GM23338 (cell line): ENCODE measurements around the gene CCL4L2.

Experiments used
- CREB1 ChIP-seq: fragments of 250-450 bp; sonication (Bioruptor Pico); IDR thresholded peaks from 2 replicates; pipeline ENCODE4 v1.5.0; 2020; ENCODE audit warnings: low read depth, mild to moderate bottlenecking, moderate library complexity
- CTCF ChIP-seq, 2 experiments: fragments of 200-600 bp in 1 of 2; sonication (generic) in 1 of 2; conservative IDR thresholded peaks; 2 replicates each; pipeline versions ENCODE4 v1.5.1 to v1.6.1; 2016 to 2017; ENCODE audit warnings: antibody characterized with exemption in 2 of 2, low read depth in 2 of 2, mild to moderate bottlenecking in 2 of 2, moderate library complexity in 1 of 2
- ETS1 ChIP-seq: IDR thresholded peaks from 2 replicates; pipeline ENCODE4 v1.6.1; 2016; ENCODE audit warnings: antibody characterized with exemption
- EZH2 ChIP-seq: fragments of 200-600 bp; sonication (generic); IDR thresholded peaks from one replicate; pipeline ENCODE4 v1.8.0; 2017; ENCODE audit warnings: antibody characterized with exemption, mild to moderate bottlenecking, low read depth; ENCODE audit not compliant: unreplicated experiment
- EZH2phosphoT487 ChIP-seq: fragments of 200-600 bp; sonication (generic); IDR thresholded peaks from one replicate; pipeline ENCODE4 v1.8.1; 2018; ENCODE audit warnings: antibody characterized with exemption; ENCODE audit not compliant: unreplicated experiment
- JUNB ChIP-seq: IDR thresholded peaks from one replicate; pipeline ENCODE4 v1.6.1; 2016; ENCODE audit warnings: antibody characterized with exemption; ENCODE audit not compliant: unreplicated experiment
- NANOG ChIP-seq: IDR thresholded peaks from 2 replicates; pipeline ENCODE4 v1.6.1; 2016; ENCODE audit warnings: antibody characterized with exemption, borderline replicate concordance
- POLR2AphosphoS5 ChIP-seq: IDR thresholded peaks from 2 replicates; pipeline ENCODE4 v1.6.1; 2016; ENCODE audit warnings: antibody characterized with exemption, low read depth
- REST ChIP-seq: IDR thresholded peaks from one replicate; pipeline ENCODE4 v1.6.1; 2018; ENCODE audit warnings: antibody characterized with exemption; ENCODE audit not compliant: unreplicated experiment
- STAT1 ChIP-seq: IDR thresholded peaks from one replicate; pipeline ENCODE4 v1.6.1; 2016; ENCODE audit warnings: antibody characterized with exemption; ENCODE audit not compliant: unreplicated experiment
- ZNF114 ChIP-seq: fragments of 250-450 bp; sonication (Bioruptor Pico); IDR thresholded peaks from 2 replicates; pipeline ENCODE4 v1.5.0; 2020; ENCODE audit warnings: mild to moderate bottlenecking, moderate library complexity
- ZNF331 ChIP-seq: fragments of 250-450 bp; sonication (Bioruptor Pico); IDR thresholded peaks from 2 replicates; pipeline ENCODE4 v1.5.0; 2020; ENCODE audit warnings: low read depth, mild to moderate bottlenecking, moderate library complexity
- ZNF462 ChIP-seq: fragments of 250-450 bp; sonication (Bioruptor Pico); IDR thresholded peaks from 2 replicates; pipeline ENCODE4 v1.5.0; 2020; ENCODE audit warnings: mild to moderate bottlenecking, moderate library complexity

- TF ChIP-seq REST: no peak
- TF ChIP-seq CTCF (conservative IDR thresholded peaks at IDR 0.05; ENCODE audit: low read depth in 2 of 2): no peak
- no peak for TF ChIP-seq POLR2AphosphoS5
- TF ChIP-seq CREB1 (CRISPR knock-in tag): no peak
- no peak for TF ChIP-seq EZH2
- TF ChIP-seq EZH2phosphoT487: no peak
- TF ChIP-seq ZNF462 (CRISPR knock-in tag): no peak
- no peak for TF ChIP-seq JUNB
- TF ChIP-seq NANOG: no peak
- TF ChIP-seq ZNF114: no peak
- TF ChIP-seq ZNF331: no peak
- no peak for TF ChIP-seq STAT1
- no peak for TF ChIP-seq ETS1
These were observed 28.5 kb upstream of the CCL4L2 start for GRCh38 chr17:36182176-36183000.
